ENCODE results near the gene KHNYN. TPM values are rescaled to one million over a fixed set of nuclear protein-coding genes. Genes with fewer than 3 reads are reported as not detected.

Gene KHNYN
- total RNA-seq, 1 experiment from 2014 or later = 53.4 TPM

GRCh38 chr14:24388474-24389179 is 41.1 kb upstream of the KHNYN start:
- 0 out of 2 replicates have a peak, but pooled peaks cover 3% of the 10 kb centered on the region for H3K79me2 ChIP-seq (ENCODE audit: low read depth)
- no peaks in the 10 kb centered on the region for H3K9me2 ChIP-seq (ENCODE audit: insufficient read depth)
- H4K20me1 ChIP-seq (ENCODE audit: insufficient read depth) = no peaks in the 10 kb centered on the region
- H3K4me2 ChIP-seq = no peak overlapping the region
- no peaks in the 10 kb centered on the region for H3K36me3 ChIP-seq (ENCODE audit: low read depth)
- intact Hi-C loops (cut with micrococcal nuclease; ENCODE audit: unreplicated experiment) = no loop called here
- TF ChIP-seq EZH2 (IDR thresholded peaks at IDR 0.05; ENCODE audit: low read depth) (no peak), CTCF (conservative IDR thresholded peaks at IDR 0.05) (no peak)
- ChIA-PET CTCF (interaction anchor here (0.6 to 1.2 kb wide), 2 partner anchors 22 to 58 kb away, joined by 3 to 14 read pairs; no protein-coding TSS in a partner anchor), POLR2A (ENCODE audit: unreplicated experiment) (no interaction called here)
- no peak overlapping the region for H3K4me3 ChIP-seq
- BruUV-seq (replicated peaks) = no TSS peak
- no peaks in the 10 kb centered on the region for H3K9me3 ChIP-seq (ENCODE audit: insufficient read depth, low read depth)
- no peak for DNase-seq
- H3K27me3 ChIP-seq (ENCODE audit: insufficient read depth, low read depth) = no peaks in the 10 kb centered on the region
- no peak overlapping the region for H2AFZ ChIP-seq
- peaks cover 17% of the 10 kb centered on the region for H3F3A ChIP-seq (ENCODE audit: insufficient read depth, low read depth)
- peaks cover 24% of the 10 kb centered on the region for H3K4me1 ChIP-seq (replicated peaks; ENCODE audit: insufficient read depth)
- H3K27ac ChIP-seq = no peak overlapping the region

- TF ChIP-seq EZH2 (IDR thresholded peaks at IDR 0.05; ENCODE audit: low read depth) (no peak), CTCF (conservative IDR thresholded peaks at IDR 0.05) (no peak)
- Histone ChIP-seq H3K4me2 (no peak overlapping the region), H3K27me3 (ENCODE audit: insufficient read depth, low read depth) (no peaks in the 10 kb centered on the region), H3K4me3 (no peak overlapping the region), H3K4me1 (replicated peaks; ENCODE audit: insufficient read depth) (peaks cover 31% of the 10 kb centered on the region), H3K36me3 (ENCODE audit: low read depth) (no peaks in the 10 kb centered on the region), H2AFZ (no peak overlapping the region), H4K20me1 (ENCODE audit: insufficient read depth) (no peaks in the 10 kb centered on the region), H3K27ac (no peak overlapping the region), H3K9me3 (ENCODE audit: insufficient read depth, low read depth) (no peaks in the 10 kb centered on the region), H3F3A (ENCODE audit: insufficient read depth, low read depth) (peaks cover 17% of the 10 kb centered on the region), H3K79me2 (ENCODE audit: low read depth) (0 out of 2 replicates have a peak, but pooled peaks cover 3% of the 10 kb centered on the region), H3K9me2 (ENCODE audit: insufficient read depth) (no peaks in the 10 kb centered on the region)
- BruUV-seq (replicated peaks) = no TSS peak
- intact Hi-C loops (cut with micrococcal nuclease; ENCODE audit: unreplicated experiment) = no loop called here
- ChIA-PET POLR2A (ENCODE audit: unreplicated experiment) (no interaction called here), CTCF (interaction anchor here (0.7 kb wide), 1 partner anchor 23 kb away, joined by 3 read pairs; no protein-coding TSS in a partner anchor)
- DNase-seq = no peak
Measured at GRCh38 chr14:24389226-24389848, 40.4 kb upstream of the KHNYN start.

- TF ChIP-seq EZH2 (IDR thresholded peaks at IDR 0.05; ENCODE audit: low read depth) (no peak), CTCF (conservative IDR thresholded peaks at IDR 0.05) (no peak)
- no TSS peak for BruUV-seq (replicated peaks)
- Histone ChIP-seq H3K9me2 (ENCODE audit: insufficient read depth) (no peaks in the 10 kb centered on the region), H3K4me3 (peak overlapping the region; percentile 55; the same call in 1 of the 2 replicates), H3K27me3 (ENCODE audit: insufficient read depth, low read depth) (no peaks in the 10 kb centered on the region), H3K4me2 (peak overlapping the region; percentile 79), H3K4me1 (replicated peaks; ENCODE audit: insufficient read depth) (peaks cover 36% of the 10 kb centered on the region), H3K9me3 (ENCODE audit: insufficient read depth, low read depth) (no peaks in the 10 kb centered on the region), H2AFZ (peak overlapping the region; percentile 79; the same call in 1 of the 2 replicates), H3K36me3 (ENCODE audit: low read depth) (no peaks in the 10 kb centered on the region), H3K79me2 (ENCODE audit: low read depth) (0 out of 2 replicates have a peak, but pooled peaks cover 3% of the 10 kb centered on the region), H3F3A (ENCODE audit: insufficient read depth, low read depth) (peaks cover 17% of the 10 kb centered on the region), H3K27ac (peak overlapping the region; percentile 100), H4K20me1 (ENCODE audit: insufficient read depth) (no peaks in the 10 kb centered on the region)
- intact Hi-C loops (cut with micrococcal nuclease; ENCODE audit: unreplicated experiment) = no loop called here
- ChIA-PET CTCF (no interaction called here), POLR2A (ENCODE audit: unreplicated experiment) (interaction anchor here (1.6 kb wide), 1 partner anchor 39 kb away, joined by 11 read pairs; the partner anchor contains the start of genes CBLN3 and KHNYN)
- DNase-seq = no peak
Measured at GRCh38 chr14:24390701-24391468, 38.9 kb upstream of the KHNYN start.
